Thyroid gland (tissue), 4 donors: ENCODE results near the gene HOXA3.

Source experiments
- CTCF ChIP-seq, 6 experiments: fragments of 200-600 bp in 3 of 6; fragments of 450-650 bp in 3 of 6; sonication (generic) in 3 of 6; IDR thresholded peaks; one replicate each; pipeline ENCODE4 v1.5.1; 2016 to 2019; ENCODE audit warnings: antibody characterized with exemption in 6 of 6, mild to moderate bottlenecking in 2 of 6, inconsistent platforms in 1 of 6, moderate library complexity in 1 of 6
- POLR2A ChIP-seq, 2 donors: fragments of 450-650 bp; IDR thresholded peaks; one replicate each; pipeline ENCODE4 v1.6.1; 2017; ENCODE audit warnings: antibody characterized with exemption in 2 of 2, mild to moderate bottlenecking in 2 of 2, moderate library complexity in 1 of 2

- TF ChIP-seq CTCF (IDR thresholded peaks at IDR 0.05) (no peak), POLR2A (IDR thresholded peaks at IDR 0.05) (no peak)
These were observed 59.6 kb downstream of the HOXA3 start for GRCh38 chr7:27092819-27093110.
